HEK293 (cell line): Measurements from ENCODE around the gene COQ8B.

Source experiments
- BCL11B ChIP-seq: fragments of 450-650 bp; formaldehyde crosslinking; IDR thresholded peaks from 2 replicates; pipeline ENCODE4 v1.5.1; 2016; ENCODE audit warnings: low read depth, missing biosample characterization, missing genetic modification characterization
- FEZF1 ChIP-seq: fragments of 450-650 bp; formaldehyde crosslinking; IDR thresholded peaks from 2 replicates; pipeline ENCODE4 v1.5.1; 2016; ENCODE audit warnings: missing biosample characterization, missing genetic modification characterization
- GFI1B ChIP-seq: fragments of 450-650 bp; formaldehyde crosslinking; IDR thresholded peaks from 2 replicates; pipeline ENCODE4 v1.5.1; 2016; ENCODE audit warnings: missing biosample characterization, missing genetic modification characterization
- GLIS1 ChIP-seq: fragments of 450-650 bp; formaldehyde crosslinking; IDR thresholded peaks from 2 replicates; pipeline ENCODE4 v1.5.1; 2016; ENCODE audit warnings: missing biosample characterization, missing genetic modification characterization
- GLIS2 ChIP-seq: fragments of 450-650 bp; formaldehyde crosslinking; IDR thresholded peaks from 2 replicates; pipeline ENCODE4 v1.5.1; 2016; ENCODE audit warnings: missing biosample characterization, missing genetic modification characterization
- PRDM1 ChIP-seq: fragments of 450-650 bp; formaldehyde crosslinking; IDR thresholded peaks from 2 replicates; pipeline ENCODE4; 2016; ENCODE audit warnings: missing biosample characterization, missing genetic modification characterization
- SP3 ChIP-seq: fragments of 450-650 bp; formaldehyde crosslinking; IDR thresholded peaks from 2 replicates; pipeline ENCODE4 v1.5.1; 2016; ENCODE audit warnings: missing biosample characterization, missing genetic modification characterization
- YY2 ChIP-seq: fragments of 450-650 bp; formaldehyde crosslinking; IDR thresholded peaks from 2 replicates; pipeline ENCODE4 v1.5.1; 2016; ENCODE audit warnings: missing biosample characterization, missing genetic modification characterization
- ZBTB7A ChIP-seq: fragments of 450-650 bp; formaldehyde crosslinking; IDR thresholded peaks from 2 replicates; pipeline ENCODE4 v1.5.1; 2016; ENCODE audit warnings: low read depth, missing biosample characterization, missing genetic modification characterization
- ZEB2 ChIP-seq: fragments of 450-650 bp; formaldehyde crosslinking; IDR thresholded peaks from 2 replicates; pipeline ENCODE4 v1.5.1; 2016; ENCODE audit warnings: missing biosample characterization, missing genetic modification characterization
- ZFP69B ChIP-seq: fragments of 450-650 bp; formaldehyde crosslinking; IDR thresholded peaks from 2 replicates; pipeline ENCODE4 v1.5.1; 2016; ENCODE audit warnings: missing biosample characterization, missing genetic modification characterization
- ZNF175 ChIP-seq: fragments of 450-650 bp; formaldehyde crosslinking; IDR thresholded peaks from 2 replicates; pipeline ENCODE4 v1.5.1; 2016; ENCODE audit warnings: missing biosample characterization, missing genetic modification characterization
- ZNF23 ChIP-seq: fragments of 450-650 bp; formaldehyde crosslinking; IDR thresholded peaks from 2 replicates; pipeline ENCODE4 v1.5.1; 2016; ENCODE audit warnings: missing biosample characterization, missing genetic modification characterization, borderline replicate concordance
- ZNF274 ChIP-seq, 2 experiments: fragments of 200-500 bp in 1 of 2; fragments of 450-650 bp in 1 of 2; sonication (Bioruptor generic) in 1 of 2; formaldehyde crosslinking in 1 of 2; IDR thresholded peaks; 2 replicates each; pipeline versions ENCODE4 v1.5.1 to v1.6.1; 2014 to 2016; ENCODE audit warnings: borderline replicate concordance in 1 of 2, inconsistent platforms in 1 of 2, low read length in 1 of 2, missing biosample characterization in 1 of 2, missing genetic modification characterization in 1 of 2
- ZNF394 ChIP-seq: fragments of 450-650 bp; formaldehyde crosslinking; IDR thresholded peaks from 2 replicates; pipeline ENCODE4 v1.5.1; 2016; ENCODE audit warnings: missing biosample characterization, missing genetic modification characterization, mild to moderate bottlenecking, moderate library complexity, borderline replicate concordance
- ZNF529 ChIP-seq: fragments of 450-650 bp; formaldehyde crosslinking; IDR thresholded peaks from 2 replicates; pipeline ENCODE4 v1.5.1; 2017; ENCODE audit warnings: missing genetic modification characterization, missing biosample characterization; ENCODE audit not compliant: insufficient replicate concordance
- ZNF530 ChIP-seq: fragments of 450-650 bp; formaldehyde crosslinking; IDR thresholded peaks from 2 replicates; pipeline ENCODE4 v1.5.1; 2016; ENCODE audit warnings: low read depth, missing biosample characterization, missing genetic modification characterization
- ZNF548 ChIP-seq: fragments of 450-650 bp; formaldehyde crosslinking; IDR thresholded peaks from 2 replicates; pipeline ENCODE4 v1.5.1; 2016; ENCODE audit warnings: missing biosample characterization, missing genetic modification characterization
- ZNF768 ChIP-seq: fragments of 450-650 bp; formaldehyde crosslinking; IDR thresholded peaks from 2 replicates; pipeline ENCODE4 v1.5.1; 2018; ENCODE audit warnings: missing biosample characterization, mild to moderate bottlenecking, missing genetic modification characterization
- ZNF791 ChIP-seq: fragments of 450-650 bp; formaldehyde crosslinking; IDR thresholded peaks from 2 replicates; pipeline ENCODE4 v1.5.1; 2016; ENCODE audit warnings: missing biosample characterization, missing genetic modification characterization
- TF ChIP-seq, protein P1 (sequence below): fragments of 450-650 bp; IDR thresholded peaks from 2 replicates; pipeline ENCODE4 v1.5.1; 2018; ENCODE audit warnings: missing biosample characterization, mild to moderate bottlenecking, missing genetic modification characterization
- TF ChIP-seq, protein P2 (sequence below): fragments of 450-650 bp; formaldehyde crosslinking; IDR thresholded peaks from 2 replicates; pipeline ENCODE4 v1.5.1; 2017; ENCODE audit warnings: missing biosample characterization, mild to moderate bottlenecking, missing genetic modification characterization, moderate library complexity
- TF ChIP-seq, protein P3 (sequence below): fragments of 450-650 bp; formaldehyde crosslinking; IDR thresholded peaks from 2 replicates; pipeline ENCODE4 v1.5.1; 2016; ENCODE audit warnings: missing biosample characterization, missing genetic modification characterization
- TF ChIP-seq, protein P4 (sequence below): fragments of 450-650 bp; formaldehyde crosslinking; IDR thresholded peaks from 2 replicates; pipeline ENCODE4; 2016; ENCODE audit warnings: missing biosample characterization, missing genetic modification characterization
- TF ChIP-seq, protein P5 (sequence below): fragments of 450-650 bp; formaldehyde crosslinking; IDR thresholded peaks from 2 replicates; pipeline ENCODE4 v1.5.1; 2016; ENCODE audit warnings: missing biosample characterization, missing genetic modification characterization
- TF ChIP-seq, protein P6 (sequence below): IDR thresholded peaks from 2 replicates; pipeline ENCODE4 v1.6.1; 2011; ENCODE audit warnings: mild to moderate bottlenecking, low read depth, low read length, borderline replicate concordance
- TF ChIP-seq, protein P7 (sequence below): fragments of 450-650 bp; formaldehyde crosslinking; IDR thresholded peaks from 2 replicates; pipeline ENCODE4 v1.5.1; 2016; ENCODE audit warnings: missing biosample characterization, missing genetic modification characterization, borderline replicate concordance

Gene COQ8B

DNA sequence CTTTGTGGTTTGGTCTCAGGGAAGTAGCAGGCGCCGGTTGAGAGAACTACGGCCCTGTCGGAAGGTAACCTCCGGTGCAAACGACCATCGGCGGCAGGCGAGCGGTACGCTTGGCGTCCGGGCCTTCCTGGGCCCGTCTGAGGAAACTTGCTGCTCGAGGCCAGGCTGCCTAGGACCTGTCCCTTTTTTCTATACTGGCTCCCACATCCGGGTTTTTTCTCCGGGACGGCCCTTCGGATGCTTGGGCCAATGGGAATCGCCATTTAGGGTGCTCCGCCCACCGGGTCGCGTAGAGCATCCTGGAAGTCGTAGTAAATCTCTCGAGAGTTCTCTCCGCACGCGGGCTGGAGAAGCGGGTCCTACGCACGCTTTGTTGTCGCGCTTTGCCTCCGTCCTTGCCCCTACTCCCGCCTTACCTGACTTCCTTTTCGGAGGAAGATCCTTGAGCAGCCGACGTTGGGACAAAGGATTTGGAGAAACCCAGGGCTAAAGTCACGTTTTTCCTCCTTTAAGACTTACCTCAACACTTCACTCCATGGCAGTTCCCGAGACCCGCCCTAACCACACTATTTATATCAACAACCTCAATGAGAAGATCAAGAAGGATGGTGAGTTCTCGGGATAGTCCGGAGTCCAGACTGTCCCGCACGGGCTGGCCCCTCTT, 34.3 kb upstream of the COQ8B start, which contains the start of gene SNRPA (continued):
- TF ChIP-seq PRDM1, result no peak
- no peak for TF ChIP-seq ZNF768 (tag by site-specific recombination)
- 0 out of 2 replicates have a peak, but pooled peaks have one; percentile 12 for TF ChIP-seq YY2 (tag by site-specific recombination)
- no peak for TF ChIP-seq GLIS2 (tag by site-specific recombination)
- no peak for TF ChIP-seq BCL11B
- TF ChIP-seq ZNF394, result peak; percentile 96
- TF ChIP-seq SP3 (tag by site-specific recombination), result peak; percentile 68
- TF ChIP-seq, protein P1, sequence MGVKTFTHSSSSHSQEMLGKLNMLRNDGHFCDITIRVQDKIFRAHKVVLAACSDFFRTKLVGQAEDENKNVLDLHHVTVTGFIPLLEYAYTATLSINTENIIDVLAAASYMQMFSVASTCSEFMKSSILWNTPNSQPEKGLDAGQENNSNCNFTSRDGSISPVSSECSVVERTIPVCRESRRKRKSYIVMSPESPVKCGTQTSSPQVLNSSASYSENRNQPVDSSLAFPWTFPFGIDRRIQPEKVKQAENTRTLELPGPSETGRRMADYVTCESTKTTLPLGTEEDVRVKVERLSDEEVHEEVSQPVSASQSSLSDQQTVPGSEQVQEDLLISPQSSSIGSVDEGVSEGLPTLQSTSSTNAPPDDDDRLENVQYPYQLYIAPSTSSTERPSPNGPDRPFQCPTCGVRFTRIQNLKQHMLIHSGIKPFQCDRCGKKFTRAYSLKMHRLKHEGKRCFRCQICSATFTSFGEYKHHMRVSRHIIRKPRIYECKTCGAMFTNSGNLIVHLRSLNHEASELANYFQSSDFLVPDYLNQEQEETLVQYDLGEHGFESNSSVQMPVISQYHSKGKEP (tag by site-specific recombination), result no peak
- TF ChIP-seq ZBTB7A (tag by site-specific recombination), result no peak
- TF ChIP-seq, protein P2, sequence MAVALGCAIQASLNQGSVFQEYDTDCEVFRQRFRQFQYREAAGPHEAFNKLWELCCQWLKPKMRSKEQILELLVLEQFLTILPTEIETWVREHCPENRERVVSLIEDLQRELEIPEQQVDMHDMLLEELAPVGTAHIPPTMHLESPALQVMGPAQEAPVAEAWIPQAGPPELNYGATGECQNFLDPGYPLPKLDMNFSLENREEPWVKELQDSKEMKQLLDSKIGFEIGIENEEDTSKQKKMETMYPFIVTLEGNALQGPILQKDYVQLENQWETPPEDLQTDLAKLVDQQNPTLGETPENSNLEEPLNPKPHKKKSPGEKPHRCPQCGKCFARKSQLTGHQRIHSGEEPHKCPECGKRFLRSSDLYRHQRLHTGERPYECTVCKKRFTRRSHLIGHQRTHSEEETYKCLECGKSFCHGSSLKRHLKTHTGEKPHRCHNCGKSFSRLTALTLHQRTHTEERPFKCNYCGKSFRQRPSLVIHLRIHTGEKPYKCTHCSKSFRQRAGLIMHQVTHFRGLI (tag by site-specific recombination), result no peak
- no peak for TF ChIP-seq FEZF1 (tag by site-specific recombination)
- no peak for TF ChIP-seq ZNF175 (tag by site-specific recombination)
- TF ChIP-seq ZNF23 (tag by site-specific recombination), result no peak
- TF ChIP-seq ZFP69B (tag by site-specific recombination), result peak; percentile 60
- TF ChIP-seq, protein P3, sequence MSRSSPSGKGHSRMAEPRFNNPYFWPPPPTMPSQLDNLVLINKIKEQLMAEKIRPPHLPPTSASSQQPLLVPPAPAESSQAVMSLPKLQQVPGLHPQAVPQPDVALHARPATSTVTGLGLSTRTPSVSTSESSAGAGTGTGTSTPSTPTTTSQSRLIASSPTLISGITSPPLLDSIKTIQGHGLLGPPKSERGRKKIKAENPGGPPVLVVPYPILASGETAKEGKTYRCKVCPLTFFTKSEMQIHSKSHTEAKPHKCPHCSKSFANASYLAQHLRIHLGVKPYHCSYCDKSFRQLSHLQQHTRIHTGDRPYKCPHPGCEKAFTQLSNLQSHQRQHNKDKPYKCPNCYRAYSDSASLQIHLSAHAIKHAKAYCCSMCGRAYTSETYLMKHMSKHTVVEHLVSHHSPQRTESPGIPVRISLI (tag by site-specific recombination), result peak; percentile 99
- peak; percentile 23; the same call in 1 of the 2 replicates for TF ChIP-seq ZEB2 (tag by site-specific recombination)
- no peak for TF ChIP-seq ZNF274 (IDR thresholded peaks at IDR 0.05; ENCODE audit: low read length)
- no peak for TF ChIP-seq ZNF274 (tag by site-specific recombination; IDR thresholded peaks at IDR 0.05; ENCODE audit: borderline replicate concordance)
- TF ChIP-seq, protein P4, sequence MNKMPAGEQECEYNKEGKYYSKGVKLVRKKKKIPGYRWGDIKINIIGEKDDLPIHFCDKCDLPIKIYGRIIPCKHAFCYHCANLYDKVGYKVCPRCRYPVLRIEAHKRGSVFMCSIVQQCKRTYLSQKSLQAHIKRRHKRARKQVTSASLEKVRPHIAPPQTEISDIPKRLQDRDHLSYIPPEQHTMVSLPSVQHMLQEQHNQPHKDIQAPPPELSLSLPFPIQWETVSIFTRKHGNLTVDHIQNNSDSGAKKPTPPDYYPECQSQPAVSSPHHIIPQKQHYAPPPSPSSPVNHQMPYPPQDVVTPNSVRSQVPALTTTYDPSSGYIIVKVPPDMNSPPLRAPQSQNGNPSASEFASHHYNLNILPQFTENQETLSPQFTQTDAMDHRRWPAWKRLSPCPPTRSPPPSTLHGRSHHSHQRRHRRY (tag by site-specific recombination), result 0 out of 2 replicates have a peak, but pooled peaks have one; percentile 64
- TF ChIP-seq, protein P5, sequence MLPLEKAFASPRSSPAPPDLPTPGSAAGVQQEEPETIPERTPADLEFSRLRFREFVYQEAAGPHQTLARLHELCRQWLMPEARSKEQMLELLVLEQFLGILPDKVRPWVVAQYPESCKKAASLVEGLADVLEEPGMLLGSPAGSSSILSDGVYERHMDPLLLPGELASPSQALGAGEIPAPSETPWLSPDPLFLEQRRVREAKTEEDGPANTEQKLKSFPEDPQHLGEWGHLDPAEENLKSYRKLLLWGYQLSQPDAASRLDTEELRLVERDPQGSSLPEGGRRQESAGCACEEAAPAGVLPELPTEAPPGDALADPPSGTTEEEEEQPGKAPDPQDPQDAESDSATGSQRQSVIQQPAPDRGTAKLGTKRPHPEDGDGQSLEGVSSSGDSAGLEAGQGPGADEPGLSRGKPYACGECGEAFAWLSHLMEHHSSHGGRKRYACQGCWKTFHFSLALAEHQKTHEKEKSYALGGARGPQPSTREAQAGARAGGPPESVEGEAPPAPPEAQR (tag by site-specific recombination), result no peak
- TF ChIP-seq, protein P6, sequence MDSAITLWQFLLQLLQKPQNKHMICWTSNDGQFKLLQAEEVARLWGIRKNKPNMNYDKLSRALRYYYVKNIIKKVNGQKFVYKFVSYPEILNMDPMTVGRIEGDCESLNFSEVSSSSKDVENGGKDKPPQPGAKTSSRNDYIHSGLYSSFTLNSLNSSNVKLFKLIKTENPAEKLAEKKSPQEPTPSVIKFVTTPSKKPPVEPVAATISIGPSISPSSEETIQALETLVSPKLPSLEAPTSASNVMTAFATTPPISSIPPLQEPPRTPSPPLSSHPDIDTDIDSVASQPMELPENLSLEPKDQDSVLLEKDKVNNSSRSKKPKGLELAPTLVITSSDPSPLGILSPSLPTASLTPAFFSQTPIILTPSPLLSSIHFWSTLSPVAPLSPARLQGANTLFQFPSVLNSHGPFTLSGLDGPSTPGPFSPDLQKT, result no peak
- no peak for TF ChIP-seq ZNF529 (tag by site-specific recombination)
- no peak for TF ChIP-seq ZNF548 (tag by site-specific recombination)
- TF ChIP-seq, protein P7, sequence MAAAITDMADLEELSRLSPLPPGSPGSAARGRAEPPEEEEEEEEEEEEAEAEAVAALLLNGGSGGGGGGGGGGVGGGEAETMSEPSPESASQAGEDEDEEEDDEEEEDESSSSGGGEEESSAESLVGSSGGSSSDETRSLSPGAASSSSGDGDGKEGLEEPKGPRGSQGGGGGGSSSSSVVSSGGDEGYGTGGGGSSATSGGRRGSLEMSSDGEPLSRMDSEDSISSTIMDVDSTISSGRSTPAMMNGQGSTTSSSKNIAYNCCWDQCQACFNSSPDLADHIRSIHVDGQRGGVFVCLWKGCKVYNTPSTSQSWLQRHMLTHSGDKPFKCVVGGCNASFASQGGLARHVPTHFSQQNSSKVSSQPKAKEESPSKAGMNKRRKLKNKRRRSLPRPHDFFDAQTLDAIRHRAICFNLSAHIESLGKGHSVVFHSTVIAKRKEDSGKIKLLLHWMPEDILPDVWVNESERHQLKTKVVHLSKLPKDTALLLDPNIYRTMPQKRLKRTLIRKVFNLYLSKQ, result no peak
- no peak for TF ChIP-seq ZNF791
- no peak for TF ChIP-seq GFI1B
- no peak for TF ChIP-seq ZNF530 (tag by site-specific recombination)
- TF ChIP-seq GLIS1 (tag by site-specific recombination), result no peak
